Stimulated activated CD8-positive, alpha-beta memory T cell treated with anti-CD3 and anti-CD28 coated beads, Interleukin-7, amount 100 ng/mL, for 24 hours (primary cell): ENCODE measurements around the gene NBPF4.
"Not testable (repeated sequence)": the region's sequence is repeated elsewhere in the genome, so short reads cannot be mapped to it uniquely, and the experiment has no call there.

ENCODE experiments used
- DNase-seq: peaks from one replicate; pipeline ENCODE4 v3.0.0-alpha.2; 2020; ENCODE audit warnings: low read depth

Gene NBPF4, protein sequence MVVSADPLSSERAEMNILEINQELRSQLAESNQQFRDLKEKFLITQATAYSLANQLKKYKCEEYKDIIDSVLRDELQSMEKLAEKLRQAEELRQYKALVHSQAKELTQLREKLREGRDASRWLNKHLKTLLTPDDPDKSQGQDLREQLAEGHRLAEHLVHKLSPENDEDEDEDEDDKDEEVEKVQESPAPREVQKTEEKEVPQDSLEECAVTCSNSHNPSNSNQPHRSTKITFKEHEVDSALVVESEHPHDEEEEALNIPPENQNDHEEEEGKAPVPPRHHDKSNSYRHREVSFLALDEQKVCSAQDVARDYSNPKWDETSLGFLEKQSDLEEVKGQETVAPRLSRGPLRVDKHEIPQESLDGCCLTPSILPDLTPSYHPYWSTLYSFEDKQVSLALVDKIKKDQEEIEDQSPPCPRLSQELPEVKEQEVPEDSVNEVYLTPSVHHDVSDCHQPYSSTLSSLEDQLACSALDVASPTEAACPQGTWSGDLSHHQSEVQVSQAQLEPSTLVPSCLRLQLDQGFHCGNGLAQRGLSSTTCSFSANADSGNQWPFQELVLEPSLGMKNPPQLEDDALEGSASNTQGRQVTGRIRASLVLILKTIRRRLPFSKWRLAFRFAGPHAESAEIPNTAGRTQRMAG

DNA sequence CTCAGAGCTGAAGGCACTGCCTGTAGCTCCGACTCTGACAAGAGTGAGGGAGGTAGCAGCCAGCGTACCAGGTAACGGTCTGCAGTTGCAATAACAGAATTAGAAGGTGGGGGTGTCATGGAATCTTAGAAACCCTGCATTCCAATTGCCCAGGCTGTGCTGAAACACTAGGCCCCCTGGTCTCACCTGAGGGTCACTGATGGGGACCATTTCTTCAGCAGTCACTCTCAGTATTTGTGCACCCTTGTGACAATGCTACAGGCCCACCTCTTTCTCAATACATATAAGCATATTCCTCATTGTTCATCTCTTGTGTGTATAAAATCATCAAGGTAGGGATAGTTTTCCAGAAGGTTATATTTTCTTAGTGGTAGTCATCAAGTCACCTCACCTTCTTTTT, at the start of gene NBPF4:
TSS of gene NBPF4 (minus strand) at position 101 of the 400 bp plus-strand sequence. CDS start 315 bp downstream, outside the sequence.
- DNase-seq = not testable (repeated sequence)

DNA sequence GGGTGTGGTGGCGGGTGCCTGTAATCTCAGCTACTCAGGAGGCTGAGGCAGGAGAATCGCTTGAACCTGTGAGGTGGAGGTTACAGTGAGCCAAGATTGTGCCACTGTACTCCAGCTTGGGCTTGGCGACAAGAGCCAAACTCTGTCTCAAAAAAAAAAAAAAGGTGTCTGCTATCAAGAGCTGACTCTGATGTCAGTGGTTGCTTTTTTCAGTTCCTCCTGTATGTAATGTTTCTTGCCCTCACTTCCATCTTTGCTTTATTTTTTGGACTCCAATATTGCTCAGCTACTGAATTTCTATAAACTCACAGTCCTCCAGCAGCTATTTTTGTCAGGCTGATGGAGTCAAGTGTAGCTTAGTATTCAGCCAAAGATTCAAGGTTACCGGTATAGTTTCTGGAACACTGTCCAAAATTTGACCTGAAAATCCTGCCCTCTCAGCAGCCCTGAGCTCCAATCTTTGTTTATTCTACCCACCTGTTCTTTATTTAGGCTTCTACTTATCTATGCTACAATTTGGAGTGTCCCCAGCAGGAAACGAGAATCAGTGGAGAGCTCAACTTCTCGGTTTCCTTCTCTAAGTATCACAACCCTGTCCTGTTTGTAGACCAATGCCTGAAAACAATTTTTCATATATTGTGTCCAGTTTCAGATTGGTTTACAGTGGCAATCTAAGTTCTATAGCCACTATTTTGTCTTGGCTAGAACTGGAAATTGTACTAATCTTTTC, 38.8 kb upstream of the NBPF4 start:
- DNase-seq = not testable (repeated sequence)

DNA sequence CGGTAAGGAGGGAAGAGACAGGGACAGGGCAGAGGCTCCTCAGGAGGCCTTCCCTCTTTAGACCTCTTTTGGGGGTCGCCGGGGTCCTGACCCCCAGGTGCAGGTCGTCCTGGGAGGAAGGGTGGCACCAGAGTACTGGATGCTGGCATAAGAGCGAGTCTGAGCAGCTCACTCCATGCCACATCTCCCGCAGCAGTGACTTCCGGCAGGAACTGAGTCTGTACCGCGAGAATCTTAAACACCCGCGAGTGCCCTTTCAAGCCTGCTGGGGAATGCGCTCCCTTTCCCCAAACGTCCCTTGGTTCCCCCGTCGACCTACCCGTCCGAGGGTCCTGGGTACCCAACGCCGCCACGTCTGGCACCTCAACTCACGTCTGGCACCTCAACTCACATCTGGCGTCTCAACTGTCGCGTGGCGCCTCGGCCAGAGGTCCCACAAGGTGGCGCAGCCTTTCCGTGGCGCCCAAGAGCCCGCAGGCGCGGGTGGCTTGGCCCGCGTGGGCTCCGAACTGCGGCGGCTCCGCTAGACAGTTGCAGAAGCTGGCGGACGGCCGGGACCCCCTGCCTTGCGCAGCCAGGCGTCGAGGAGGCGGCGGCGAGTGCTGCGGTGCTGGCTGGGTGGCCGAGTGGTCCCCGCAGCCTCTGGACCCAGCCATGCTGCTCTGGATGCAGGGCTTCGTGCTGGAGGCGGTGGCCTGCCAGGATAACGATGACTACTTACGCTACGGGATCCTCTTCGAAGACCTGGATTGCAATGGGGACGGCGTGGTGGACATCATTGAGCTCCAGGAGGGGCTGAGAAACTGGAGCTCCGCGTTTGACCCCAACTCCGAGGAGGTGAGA, 28.8 kb upstream of the NBPF4 start:
- not testable (repeated sequence) for DNase-seq

DNA sequence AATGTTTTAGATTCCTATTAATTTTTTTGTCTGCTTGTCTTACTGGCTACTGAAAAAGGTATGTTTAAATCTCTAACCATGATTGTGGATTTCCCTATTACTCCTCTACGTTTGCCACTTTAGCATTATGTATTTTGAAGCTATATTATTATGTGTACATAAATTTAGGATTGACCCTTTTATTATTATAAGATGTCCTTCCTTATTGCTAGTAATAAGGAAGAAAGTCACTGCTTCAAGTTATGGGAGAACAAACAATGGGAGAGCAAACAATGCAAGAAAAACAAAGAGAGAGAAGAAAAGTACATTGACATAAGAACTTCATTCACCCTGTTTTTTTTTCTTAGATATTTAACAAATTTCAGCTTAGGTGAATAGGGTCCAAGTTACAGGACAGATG, 23.2 kb upstream of the NBPF4 start:
- not testable (repeated sequence) for DNase-seq

DNA sequence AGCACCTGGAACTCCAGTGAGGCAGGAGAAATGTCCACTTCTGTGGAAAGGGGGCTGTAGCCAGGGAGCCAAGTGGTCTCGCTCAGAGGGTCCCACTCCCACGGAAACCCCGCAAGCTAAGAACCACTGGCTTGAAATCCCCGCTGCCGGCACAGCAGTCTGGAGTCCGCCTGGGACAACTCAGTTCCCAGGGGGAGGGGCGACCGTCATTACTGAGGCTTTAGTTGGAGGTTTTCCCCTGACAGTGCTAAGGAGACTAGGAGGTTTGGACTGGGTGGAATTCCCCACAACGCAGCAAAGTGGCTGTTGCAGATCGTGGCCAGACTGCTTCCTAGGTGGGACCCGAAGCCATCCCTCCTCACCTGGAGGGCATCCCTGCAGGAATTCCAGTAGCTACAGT, 18.1 kb upstream of the NBPF4 start:
- not testable (repeated sequence) for DNase-seq

DNA sequence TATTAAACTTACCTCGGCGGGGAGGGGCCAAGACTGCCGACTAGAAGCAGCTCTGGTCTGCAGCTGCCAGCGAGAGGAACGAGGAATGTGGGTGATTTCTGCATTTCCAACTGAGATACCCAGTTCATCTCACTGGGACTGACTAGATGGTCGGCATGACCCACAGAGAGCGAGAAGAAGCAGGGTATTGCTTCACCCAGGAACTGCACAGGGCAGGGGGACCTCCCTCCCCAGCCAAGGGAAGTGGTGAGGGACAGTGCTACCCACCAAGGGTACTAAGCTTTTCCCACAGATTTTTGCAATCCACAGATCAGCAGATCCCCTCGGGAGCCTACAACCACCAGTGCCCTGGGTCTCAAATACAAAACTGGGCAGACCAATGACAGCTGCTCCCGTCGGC, 17.6 kb upstream of the NBPF4 start:
- DNase-seq = not testable (repeated sequence)

DNA sequence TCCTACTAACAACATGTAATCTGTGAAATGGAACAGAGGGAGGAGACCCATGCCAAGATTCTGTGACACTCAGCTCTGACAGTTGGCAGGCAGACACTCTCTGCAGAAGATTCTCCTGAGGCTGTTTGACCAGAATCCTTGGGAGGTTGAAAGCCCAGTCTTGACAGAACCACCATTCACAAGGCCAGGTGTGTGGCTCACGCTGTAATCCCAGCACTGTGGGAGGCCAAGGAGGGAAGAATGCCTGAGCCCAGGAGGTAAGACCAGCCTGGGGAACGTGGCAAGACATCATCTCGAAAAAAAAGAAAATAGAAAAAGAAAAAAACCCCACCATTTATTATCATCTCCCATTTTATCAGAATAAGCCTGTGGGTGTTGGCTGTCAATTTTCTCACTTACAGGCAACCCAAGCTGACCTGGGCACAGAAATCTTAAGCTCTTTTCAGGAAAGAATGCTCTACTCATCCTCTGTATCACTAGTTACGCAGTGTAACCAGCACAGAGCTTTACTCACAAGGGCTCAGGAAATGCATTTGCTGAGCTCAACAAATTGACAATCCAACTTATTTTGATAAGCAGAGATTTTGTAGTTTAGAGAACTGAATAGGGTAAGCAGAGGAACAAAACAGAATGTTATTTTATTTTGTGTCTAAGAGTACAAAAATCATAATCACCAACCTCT, 16.8 kb upstream of the NBPF4 start:
- not testable (repeated sequence) for DNase-seq

DNA sequence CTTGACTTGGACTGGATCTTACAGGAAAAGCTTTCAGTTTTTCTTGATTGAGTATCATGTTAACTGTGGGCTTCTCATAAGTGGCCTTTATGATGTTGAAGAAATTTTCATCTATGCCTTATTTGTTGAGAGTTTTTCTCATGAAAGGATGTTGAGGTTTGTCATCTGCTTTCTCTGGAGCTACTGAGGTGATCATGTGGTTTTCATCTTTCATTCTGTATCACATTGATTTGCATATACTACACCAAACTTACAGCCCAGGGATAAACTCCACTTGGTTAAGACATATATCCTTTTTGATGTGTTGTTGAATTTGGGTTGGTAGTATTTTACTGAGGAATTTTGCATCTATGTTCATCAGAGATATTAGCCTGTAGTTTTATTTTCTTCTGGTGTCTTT, 11.6 kb upstream of the NBPF4 start:
- not testable (repeated sequence) for DNase-seq

DNA sequence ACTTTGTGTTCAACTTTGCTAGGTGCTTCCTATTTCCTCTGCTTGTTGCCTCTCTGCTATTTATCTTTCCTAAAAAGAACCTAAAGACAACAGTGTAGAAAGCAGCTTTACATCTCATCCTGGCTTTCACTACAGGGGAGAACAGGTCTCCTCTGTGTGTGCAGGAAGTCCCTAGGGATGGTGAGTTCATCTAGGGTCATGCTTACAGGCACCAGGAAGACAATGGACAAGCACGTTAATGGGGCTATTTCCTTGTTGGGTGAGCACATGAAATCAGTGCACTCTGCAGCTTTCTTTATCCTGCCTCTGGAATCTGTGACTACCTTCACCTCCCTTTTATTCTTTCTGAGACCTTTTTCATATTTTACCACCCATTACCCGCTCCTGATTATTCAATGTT, 4.5 kb downstream of the NBPF4 start:
- DNase-seq = not testable (repeated sequence)

DNA sequence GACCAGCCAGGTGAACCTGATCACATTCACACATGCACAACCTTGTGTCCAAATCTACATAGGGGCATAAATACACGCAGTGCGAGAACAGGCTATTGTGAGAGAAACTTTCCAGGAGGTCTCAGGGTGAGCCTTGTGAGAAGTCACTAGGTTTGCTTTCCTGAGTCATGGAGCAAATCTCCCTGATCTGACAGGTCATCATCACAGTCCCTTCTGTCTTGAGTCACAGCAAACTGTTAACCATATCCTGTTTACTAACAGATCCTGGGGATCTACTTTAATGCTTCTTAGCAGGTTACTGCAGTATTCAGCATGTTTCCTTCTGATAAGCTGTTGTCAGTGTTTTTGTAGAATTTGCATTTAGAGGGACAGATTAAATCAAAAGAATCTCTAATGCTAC, 8.6 kb downstream of the NBPF4 start:
- not testable (repeated sequence) for DNase-seq

DNA sequence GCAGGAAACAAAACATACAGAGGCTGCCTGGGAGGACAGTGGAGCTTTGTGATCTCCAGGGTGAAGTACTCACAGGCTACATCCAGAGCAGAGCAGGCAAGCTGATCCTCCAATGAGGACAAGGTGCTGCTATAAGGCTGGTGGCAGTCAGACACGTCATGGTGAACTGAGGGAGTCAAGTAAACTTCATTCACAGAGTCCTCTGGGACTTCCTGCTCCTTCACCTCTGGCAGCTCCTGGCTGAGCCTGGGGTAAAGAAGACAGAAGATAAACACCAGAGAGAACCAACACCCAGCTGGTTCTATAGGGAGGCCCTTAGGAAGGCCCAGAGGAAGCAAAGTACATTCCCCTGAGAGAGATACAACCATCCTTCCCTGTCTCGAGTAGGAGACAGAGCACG, 11.7 kb downstream of the NBPF4 start:
- not testable (repeated sequence) for DNase-seq

DNA sequence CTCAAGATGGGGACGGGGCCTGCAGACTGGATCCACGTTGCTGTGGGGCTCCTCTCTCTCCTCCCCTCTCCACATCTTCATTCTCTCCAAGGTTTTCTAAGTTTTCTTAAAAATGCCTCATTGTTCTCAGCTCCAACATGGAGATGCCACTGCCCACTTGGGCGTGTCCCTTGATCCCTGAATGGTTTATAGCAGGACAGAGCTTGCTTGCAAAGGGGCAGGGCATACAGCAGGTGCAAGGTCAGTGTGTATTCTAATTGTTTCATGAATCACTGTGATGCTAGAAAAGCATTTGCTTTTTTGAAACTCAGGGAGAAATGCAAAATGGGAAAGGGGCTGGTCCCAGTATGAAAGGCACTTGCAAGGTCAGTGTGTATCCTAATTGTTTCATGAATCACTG, 13.9 kb downstream of the NBPF4 start:
- DNase-seq = not testable (repeated sequence)

DNA sequence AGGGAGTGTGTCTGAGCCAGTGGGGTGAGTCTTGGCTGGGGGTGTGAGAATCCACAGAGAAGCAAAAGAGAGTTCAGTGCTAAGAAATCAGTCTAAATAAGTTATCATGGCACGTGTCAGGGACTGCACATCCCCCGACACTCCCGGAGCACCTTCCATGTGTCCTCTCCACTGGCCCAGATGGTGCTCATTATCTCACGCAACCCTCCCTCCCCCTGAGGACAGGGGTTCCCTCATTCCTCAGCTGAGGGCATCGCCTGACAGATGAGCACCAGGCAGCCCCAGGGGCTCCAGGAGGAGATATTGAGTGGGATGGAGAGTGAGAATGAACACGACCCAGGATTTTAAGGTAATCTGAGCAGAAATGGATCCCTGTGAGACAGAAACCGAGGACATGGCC, 16.1 kb downstream of the NBPF4 start:
- DNase-seq = not testable (repeated sequence)

DNA sequence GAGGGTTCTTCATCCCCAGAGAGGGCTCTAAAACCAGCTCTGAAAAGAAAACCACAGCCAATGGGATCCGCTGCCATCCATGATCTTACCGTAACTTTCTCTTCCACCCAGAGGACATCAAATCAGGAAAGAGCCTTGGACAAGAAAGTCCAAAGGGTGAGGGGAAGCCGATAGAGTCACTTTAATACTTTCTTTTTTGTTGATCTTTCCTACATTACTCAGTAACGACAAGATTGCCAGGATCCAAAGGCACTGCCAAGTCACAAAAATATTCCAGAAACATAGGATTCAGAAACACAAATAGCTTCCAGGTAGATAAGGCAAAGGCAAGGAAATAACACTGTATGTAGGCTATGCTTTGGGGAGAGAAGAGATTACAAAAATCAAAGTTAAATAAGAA, 17.0 kb downstream of the NBPF4 start:
- not testable (repeated sequence) for DNase-seq

DNA sequence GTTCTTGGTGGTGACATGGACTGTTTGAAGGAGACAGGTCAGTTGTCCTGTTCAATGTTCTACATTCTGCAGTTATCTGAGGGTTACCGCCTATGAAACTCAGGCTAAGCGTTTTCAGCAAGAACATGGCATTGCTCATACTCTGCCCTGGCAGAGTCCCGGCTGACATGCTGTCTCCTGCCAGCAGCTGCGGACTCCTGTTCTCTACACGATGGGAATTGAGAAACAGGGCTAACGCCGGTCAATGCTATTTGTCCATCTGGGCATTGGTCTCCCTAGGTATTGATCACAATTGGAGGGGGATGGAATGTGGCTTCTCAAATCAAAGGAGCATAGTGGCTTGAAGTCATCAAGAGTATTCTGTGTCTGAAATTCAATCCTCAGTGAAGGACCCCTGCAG, 20.6 kb downstream of the NBPF4 start:
- not testable (repeated sequence) for DNase-seq

DNA sequence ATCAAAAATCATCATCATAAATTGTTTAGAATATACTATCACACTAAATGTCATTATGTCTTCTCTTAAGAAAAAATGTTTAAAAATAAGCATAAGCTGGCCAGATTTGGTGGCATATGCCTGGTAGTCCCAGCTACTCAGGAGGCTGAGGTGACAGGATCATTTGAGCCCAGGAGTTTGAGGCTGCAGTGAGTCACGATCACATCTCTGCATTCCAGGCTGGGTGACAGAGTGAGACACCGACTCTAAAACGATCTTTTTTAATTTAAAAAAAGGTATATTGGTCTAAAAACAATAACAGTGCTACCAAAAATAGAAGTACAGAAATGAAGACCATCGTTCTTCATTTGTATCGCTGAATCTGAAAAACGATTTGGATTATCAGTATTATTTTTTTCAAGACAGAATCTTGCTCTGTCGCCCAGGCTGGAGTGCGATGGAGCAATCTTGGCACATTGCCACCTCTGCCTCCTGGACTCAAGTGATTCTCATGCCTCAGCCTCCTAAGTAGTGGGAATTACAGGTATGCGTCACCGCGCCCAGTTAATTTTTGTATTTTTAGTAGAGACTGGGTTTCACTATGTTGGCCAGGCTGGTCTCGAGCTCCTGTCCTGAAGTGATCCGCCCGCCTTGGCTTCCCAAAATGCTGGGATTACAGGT, 26.2 kb downstream of the NBPF4 start:
- not testable (repeated sequence) for DNase-seq

DNA sequence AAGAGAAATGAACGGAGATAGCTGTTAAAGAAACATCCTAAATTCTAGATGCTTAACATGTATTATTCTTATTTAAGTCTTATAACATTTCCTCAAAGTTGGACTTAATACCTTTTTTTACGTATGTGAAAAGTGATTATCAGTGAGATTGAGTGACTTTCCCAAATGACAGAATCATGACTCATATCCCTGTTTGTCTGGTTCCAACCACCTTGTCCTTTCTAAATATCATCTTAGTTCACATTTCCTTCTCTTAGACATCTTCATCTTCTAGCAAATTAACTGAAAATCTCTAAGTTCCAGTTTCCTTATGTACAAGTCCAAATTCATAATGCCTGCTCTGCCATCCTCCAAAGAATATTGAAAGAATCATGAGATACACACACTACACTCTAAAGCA, 26.9 kb downstream of the NBPF4 start:
- DNase-seq = not testable (repeated sequence)

DNA sequence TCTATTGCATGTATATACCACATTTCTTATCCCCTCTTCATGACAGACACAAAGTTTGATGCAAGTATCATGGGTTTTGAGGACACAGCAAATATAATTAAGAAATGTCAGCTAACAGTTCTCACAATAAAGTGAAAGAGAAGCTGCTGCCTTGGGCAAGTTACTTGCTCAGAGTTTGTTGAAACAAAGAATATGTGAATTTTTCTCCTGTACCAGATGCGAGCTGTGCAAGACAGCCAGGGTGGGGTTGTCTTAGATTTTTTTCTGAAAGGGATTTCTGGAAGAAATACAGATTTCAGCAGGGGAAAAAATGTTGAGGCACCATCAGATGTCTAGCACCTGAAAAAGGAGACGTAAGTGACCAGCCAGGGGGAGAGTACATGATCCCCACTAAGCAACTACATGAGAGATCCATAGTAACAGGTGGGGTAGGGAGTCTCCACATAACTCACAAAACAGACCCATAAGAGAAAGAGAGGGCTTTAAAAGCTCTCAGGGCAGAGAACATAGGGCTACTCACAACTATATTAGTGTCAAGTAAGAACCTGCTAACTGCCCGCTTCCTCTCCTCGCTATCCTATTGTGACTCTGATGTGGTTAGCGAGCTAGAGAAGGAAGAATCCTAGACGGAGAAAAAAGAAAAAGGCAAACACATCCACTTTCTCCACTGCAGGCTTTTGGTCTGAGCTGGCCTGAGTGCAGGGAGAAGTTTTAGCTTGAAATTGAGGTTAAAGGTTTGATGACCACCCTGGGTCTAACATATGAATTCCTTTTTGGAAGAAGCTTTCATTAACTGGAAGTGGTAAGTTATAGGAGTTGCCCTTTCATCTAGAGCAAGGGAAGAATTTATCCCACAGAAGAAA, 27.6 kb downstream of the NBPF4 start:
- DNase-seq = not testable (repeated sequence)

DNA sequence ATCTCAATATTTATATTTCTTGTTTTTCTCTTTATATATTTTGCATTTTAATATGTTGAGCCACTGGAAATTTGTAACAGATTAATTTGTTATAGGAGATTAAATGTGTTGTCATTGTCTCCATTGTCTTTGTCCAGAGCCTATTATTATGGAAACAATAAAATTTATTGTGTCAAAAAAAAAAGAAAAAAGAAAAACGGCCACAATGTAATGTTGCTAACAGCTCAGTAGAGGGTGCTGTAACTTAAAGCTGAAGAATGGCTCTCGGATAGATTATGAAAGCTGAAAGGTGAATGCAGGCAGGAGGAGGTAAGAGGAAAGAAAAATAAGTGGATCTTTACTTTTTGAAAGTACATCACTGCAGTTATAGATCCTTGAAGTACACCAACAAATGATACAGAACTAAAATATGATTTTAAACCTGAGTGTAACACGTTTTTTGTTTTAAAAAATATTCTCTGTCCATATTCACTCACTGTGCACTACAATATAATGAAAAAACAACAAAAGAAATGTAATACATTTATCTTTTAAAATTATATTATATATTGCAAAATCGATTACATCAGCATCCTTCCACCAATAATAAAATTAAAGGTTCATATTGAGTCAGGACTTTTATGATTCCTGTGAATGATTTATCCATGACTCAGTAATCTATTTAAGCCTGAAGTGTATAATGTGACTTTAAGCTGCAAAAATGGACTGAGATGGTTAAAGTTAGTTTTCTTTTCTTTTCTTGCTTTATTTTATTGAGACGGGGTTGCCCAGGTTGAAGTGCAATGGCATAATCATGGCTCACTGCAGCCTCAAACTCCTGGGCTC, 29.0 kb downstream of the NBPF4 start:
- not testable (repeated sequence) for DNase-seq
